Smooth muscle cell (in vitro differentiated cells): Measurements from ENCODE around the gene ATAD3B. TPM values are rescaled to one million over a fixed set of nuclear protein-coding genes. Genes with fewer than 3 reads are reported as not detected.
"Not testable (repeated sequence)": the region's sequence is repeated elsewhere in the genome, so short reads cannot be mapped to it uniquely, and the experiment has no call there.

Experiments
- DNase-seq: peaks from one replicate; lab custom pipeline; 2025; ENCODE audit not compliant: unreplicated experiment; lab: John Stamatoyannopoulos, UW
- H2AFZ ChIP-seq: fragments of 200-600 bp; sonication (generic); 2 replicates; pipeline ENCODE4 v1.6.0; 2016; ENCODE audit warnings: antibody characterized with exemption, low read depth, mild to moderate bottlenecking
- H3F3A ChIP-seq: fragments of 200-600 bp; sonication (generic); 2 replicates; pipeline ENCODE4 v1.6.0; 2017; ENCODE audit warnings: antibody characterized with exemption, low read depth
- H3K27ac ChIP-seq: fragments of 200-600 bp; sonication (generic); 2 replicates; pipeline ENCODE4 v1.5.1; 2016; ENCODE audit warnings: low read depth, mild to moderate bottlenecking
- H3K27me3 ChIP-seq: fragments of 200-600 bp; sonication (generic); 2 replicates; pipeline ENCODE4 v1.6.1; 2016; ENCODE audit warnings: low read depth, mild to moderate bottlenecking
- H3K36me3 ChIP-seq: fragments of 200-600 bp; sonication (generic); 2 replicates; pipeline ENCODE4 v1.5.1; 2016; ENCODE audit warnings: low read depth
- H3K4me1 ChIP-seq: fragments of 200-600 bp; sonication (generic); 2 replicates; pipeline ENCODE4 v1.5.1; 2016; ENCODE audit warnings: low read depth
- H3K4me2 ChIP-seq: fragments of 200-600 bp; sonication (generic); 2 replicates; pipeline ENCODE4 v1.6.0; 2016; ENCODE audit warnings: mild to moderate bottlenecking
- H3K4me3 ChIP-seq: fragments of 200-600 bp; sonication (generic); 2 replicates; pipeline ENCODE4 v1.5.1; 2016; ENCODE audit warnings: mild to moderate bottlenecking
- H3K79me2 ChIP-seq: fragments of 200-600 bp; sonication (generic); 2 replicates; pipeline ENCODE4 v1.6.0; 2016; ENCODE audit warnings: low read depth, mild to moderate bottlenecking
- H3K9ac ChIP-seq: fragments of 200-600 bp; sonication (generic); 2 replicates; pipeline ENCODE4 v1.6.0; 2016; ENCODE audit warnings: low read depth
- H3K9me3 ChIP-seq: fragments of 200-600 bp; sonication (generic); replicated peaks from 2 replicates; pipeline ENCODE4 v1.5.1; 2016; ENCODE audit warnings: low read depth
- H4K20me1 ChIP-seq: fragments of 200-600 bp; sonication (generic); 2 replicates; pipeline ENCODE4 v1.6.0; 2016; ENCODE audit warnings: low read depth
- WGBS: methylation state at CpG from one replicate; pipeline ENCODE4 v1.1.7; 2016; ENCODE audit warnings: low lambda C conversion rate; 5-methylcytosine and 5-hydroxymethylcytosine counted together
- polyA plus RNA-seq: library from polyadenylated mRNA; unstranded; fragments of >200 nt; fragmentation: Nextera tagmentation; extraction: Ambion mirVana; gene quantifications from 2 replicates; pipeline ENCODE4 v1.2.1, GENCODE V29; 2016
- total RNA-seq: library from RNA; depleted of rRNA; stranded (reverse); fragments of >200 nt; gene quantifications from 2 replicates; pipeline ENCODE4 v1.2.3, GENCODE V29; 2014
- TF ChIP-seq, protein P1 (sequence below): fragments of 200-600 bp; sonication (generic); IDR thresholded peaks from 2 replicates; pipeline ENCODE4 v1.5.1; 2017; ENCODE audit warnings: borderline replicate concordance, mild to moderate bottlenecking, antibody characterized with exemption; ENCODE audit not compliant: insufficient read depth, poor library complexity, severe bottlenecking

Gene ATAD3B
- total and polyA plus RNA-seq, 2 experiments from 2014 or later = 8.6 to 20.2 TPM

DNA sequence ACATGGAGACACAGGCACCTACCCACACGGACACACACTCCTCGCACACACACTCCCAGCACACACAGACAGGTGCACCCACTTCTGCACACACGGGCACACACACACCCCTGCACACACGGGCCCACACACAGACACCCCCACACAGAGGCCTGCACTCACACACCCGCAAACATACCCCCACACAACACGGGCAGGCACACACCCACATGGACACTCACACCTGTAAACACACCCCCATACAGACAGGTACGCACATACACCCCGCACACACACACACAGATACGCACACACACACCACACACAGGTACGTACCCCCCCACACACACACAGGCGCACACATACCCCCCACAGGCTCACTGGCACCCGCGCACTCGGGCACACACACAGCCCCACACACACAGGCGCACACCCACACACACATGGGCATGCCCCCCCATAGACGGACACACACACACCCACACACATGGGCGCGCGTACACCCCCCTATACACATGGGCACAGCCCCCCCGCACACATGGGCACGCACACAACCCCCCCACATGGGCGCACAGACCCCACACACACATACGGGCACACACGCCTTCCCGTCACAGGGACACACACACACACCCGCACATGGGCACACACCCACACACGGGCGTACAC lies 46.5 kb downstream of the ATAD3B start:
- no peak overlapping the region for H3K4me2 ChIP-seq
- DNase-seq = no peak
- 97% methylated on average over 25 of the region's 28 CpGs for WGBS
- no peaks in the 10 kb centered on the region for H3F3A ChIP-seq
- no peak overlapping the region for H3K27ac ChIP-seq
- no peaks in the 10 kb centered on the region for H3K36me3 ChIP-seq
- TF ChIP-seq, protein P1, sequence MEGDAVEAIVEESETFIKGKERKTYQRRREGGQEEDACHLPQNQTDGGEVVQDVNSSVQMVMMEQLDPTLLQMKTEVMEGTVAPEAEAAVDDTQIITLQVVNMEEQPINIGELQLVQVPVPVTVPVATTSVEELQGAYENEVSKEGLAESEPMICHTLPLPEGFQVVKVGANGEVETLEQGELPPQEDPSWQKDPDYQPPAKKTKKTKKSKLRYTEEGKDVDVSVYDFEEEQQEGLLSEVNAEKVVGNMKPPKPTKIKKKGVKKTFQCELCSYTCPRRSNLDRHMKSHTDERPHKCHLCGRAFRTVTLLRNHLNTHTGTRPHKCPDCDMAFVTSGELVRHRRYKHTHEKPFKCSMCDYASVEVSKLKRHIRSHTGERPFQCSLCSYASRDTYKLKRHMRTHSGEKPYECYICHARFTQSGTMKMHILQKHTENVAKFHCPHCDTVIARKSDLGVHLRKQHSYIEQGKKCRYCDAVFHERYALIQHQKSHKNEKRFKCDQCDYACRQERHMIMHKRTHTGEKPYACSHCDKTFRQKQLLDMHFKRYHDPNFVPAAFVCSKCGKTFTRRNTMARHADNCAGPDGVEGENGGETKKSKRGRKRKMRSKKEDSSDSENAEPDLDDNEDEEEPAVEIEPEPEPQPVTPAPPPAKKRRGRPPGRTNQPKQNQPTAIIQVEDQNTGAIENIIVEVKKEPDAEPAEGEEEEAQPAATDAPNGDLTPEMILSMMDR = no peak
- H3K4me1 ChIP-seq = no peaks in the 10 kb centered on the region
- no peak overlapping the region for H2AFZ ChIP-seq
- no peaks in the 10 kb centered on the region for H4K20me1 ChIP-seq
- no peak overlapping the region for H3K4me3 ChIP-seq
- no peak overlapping the region for H3K9ac ChIP-seq
- H3K79me2 ChIP-seq = peaks cover 17% of the 10 kb centered on the region
- H3K9me3 ChIP-seq = no peaks in the 10 kb centered on the region
- no peaks in the 10 kb centered on the region for H3K27me3 ChIP-seq

DNA sequence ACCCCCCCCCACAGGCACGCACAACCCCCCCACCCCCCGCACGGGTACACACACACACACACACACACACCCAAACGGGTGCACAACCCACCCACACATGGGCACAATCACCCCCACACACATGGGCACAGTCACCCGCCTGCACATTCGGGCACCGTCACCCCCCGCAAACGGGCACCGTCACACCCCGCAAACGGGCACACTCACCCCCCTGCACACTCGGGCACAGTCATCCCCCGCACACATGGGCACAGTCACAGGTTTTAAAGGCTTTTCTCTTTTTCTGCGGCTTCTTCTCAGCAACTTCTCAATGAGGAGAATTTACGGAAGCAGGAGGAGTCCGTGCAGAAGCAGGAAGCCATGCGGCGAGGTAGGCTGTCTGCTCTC lies 47.0 kb downstream of the ATAD3B start:
- H4K20me1 ChIP-seq, H3K4me3 ChIP-seq, H3K4me1 ChIP-seq, H3F3A ChIP-seq, H3K9me3 ChIP-seq, DNase-seq, H3K27me3 ChIP-seq, H2AFZ ChIP-seq, H3K27ac ChIP-seq, H3K4me2 ChIP-seq, H3K9ac ChIP-seq, H3K36me3 ChIP-seq: not testable (repeated sequence)
- H3K79me2 ChIP-seq = peaks cover 15% of the 10 kb centered on the region
- WGBS = 96% methylated on average over 16 of the region's 19 CpGs

DNA sequence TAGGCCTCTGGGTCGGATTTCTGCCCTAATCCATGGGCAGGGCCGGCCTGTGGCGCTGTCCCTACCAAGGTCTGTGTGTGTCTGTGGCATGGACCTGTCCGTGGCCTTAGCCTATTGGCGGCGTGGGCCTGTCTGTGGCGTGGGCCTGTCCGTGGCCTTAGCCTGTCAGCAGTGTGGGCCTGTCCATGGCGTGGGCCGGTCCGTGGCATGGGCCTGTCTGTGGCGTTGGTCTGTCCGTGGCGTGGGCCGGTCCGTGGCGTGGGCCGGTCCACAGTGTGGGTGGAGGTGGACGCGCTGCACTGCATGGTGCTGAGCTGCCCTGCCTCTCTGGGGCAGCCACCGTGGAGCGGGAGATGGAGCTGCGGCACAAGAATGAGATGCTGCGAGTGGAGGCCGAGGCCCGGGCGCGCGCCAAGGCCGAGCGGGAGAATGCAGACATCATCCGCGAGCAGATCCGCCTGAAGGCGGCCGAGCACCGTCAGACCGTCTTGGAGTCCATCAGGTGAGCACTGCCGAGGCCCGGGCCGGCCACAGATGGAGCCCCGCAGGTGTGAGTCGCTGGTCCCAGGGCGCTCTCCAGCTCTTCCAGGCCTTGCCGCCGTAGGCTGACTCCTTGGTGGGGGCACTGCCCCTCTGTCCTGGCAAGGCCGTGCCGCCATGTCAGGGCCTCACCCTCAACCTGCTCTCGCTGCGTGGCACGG lies 48.4 kb downstream of the ATAD3B start:
- not testable (repeated sequence) for H3K9ac ChIP-seq, H3K4me3 ChIP-seq, H3F3A ChIP-seq, H2AFZ ChIP-seq, H3K4me2 ChIP-seq, H3K79me2 ChIP-seq, H3K27me3 ChIP-seq, H4K20me1 ChIP-seq, H3K4me1 ChIP-seq, DNase-seq, H3K27ac ChIP-seq, H3K36me3 ChIP-seq, H3K9me3 ChIP-seq
- WGBS = 98% methylated on average over 51 of the region's 51 CpGs

DNA sequence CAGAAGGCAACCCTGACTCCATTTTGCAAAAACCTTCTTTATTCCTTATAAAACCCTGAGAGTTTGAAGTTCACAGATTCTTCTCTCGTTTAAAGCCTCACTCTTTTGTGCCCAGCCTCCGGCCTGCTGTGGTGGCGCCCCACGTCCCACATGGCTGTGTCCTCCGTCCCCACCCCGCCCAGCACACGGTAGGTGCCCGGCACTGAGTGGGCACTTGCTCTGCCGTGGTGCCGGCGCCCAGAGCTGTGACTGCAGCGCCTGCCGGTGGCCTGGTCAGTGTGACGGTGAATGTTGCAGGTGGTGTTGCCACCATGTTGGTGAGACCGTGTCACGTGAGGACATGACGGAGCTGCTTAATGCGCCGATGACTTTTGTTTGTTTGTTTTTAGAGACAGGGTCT lies 49.8 kb downstream of the ATAD3B start:
- no peaks in the 10 kb centered on the region for H3K4me1 ChIP-seq
- no peaks in the 10 kb centered on the region for H3F3A ChIP-seq
- no peak overlapping the region for H2AFZ ChIP-seq
- H3K79me2 ChIP-seq = no peaks in the 10 kb centered on the region
- H3K27ac ChIP-seq = no peak overlapping the region
- no peaks in the 10 kb centered on the region for H4K20me1 ChIP-seq
- WGBS = 96% methylated on average over 19 of the region's 19 CpGs
- TF ChIP-seq, protein P1 = no peak
- no peaks in the 10 kb centered on the region for H3K9me3 ChIP-seq
- no peaks in the 10 kb centered on the region for H3K36me3 ChIP-seq
- no peak for DNase-seq
- no peaks in the 10 kb centered on the region for H3K27me3 ChIP-seq
- H3K9ac ChIP-seq = no peak overlapping the region
- no peak overlapping the region for H3K4me2 ChIP-seq
- no peak overlapping the region for H3K4me3 ChIP-seq

DNA sequence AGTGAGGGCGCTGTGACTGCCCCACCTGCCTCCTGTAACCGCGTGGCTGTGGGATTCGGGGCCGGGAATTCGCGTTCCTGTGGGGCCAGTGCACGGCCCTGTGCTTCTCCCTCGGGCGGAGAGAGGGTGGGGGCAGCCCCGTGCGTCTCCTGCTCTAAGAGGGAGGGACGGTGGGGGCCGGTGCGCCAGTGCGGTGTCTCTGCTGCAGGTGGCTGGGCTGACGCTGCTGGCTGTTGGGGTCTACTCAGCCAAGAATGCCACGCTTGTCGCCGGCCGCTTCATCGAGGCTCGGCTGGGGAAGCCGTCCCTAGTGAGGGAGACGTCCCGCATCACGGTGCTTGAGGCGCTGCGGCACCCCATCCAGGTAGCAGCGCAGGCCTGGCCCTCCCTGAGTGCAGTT lies 51.0 kb downstream of the ATAD3B start:
- H2AFZ ChIP-seq, H3F3A ChIP-seq, H3K27ac ChIP-seq, H3K4me3 ChIP-seq, H3K4me1 ChIP-seq, H3K9me3 ChIP-seq, H3K4me2 ChIP-seq, H3K9ac ChIP-seq, H3K27me3 ChIP-seq, H4K20me1 ChIP-seq, DNase-seq, H3K36me3 ChIP-seq, H3K79me2 ChIP-seq: not testable (repeated sequence)
- 98% methylated on average over 29 of the region's 30 CpGs for WGBS

DNA sequence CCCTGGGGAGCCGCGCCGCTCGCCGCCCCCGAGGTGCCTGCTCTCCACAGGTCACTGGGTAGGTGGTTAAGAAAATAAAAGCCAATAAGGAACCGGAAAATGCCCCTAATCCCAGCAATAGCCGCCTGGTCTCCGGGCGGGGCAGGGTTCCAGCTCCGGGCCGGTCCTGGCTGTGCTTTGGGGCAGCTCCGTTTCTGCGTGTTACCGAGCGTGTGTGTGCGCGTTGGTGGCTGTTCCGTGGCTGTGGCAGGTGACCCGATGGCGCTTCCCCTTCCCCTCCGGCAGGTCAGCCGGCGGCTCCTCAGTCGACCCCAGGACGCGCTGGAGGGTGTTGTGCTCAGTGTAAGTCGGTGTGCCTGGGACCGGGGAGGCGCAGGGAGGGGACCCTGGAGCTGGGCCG lies 51.7 kb downstream of the ATAD3B start:
- not testable (repeated sequence) for H3K4me1 ChIP-seq, H3K4me3 ChIP-seq, H3K79me2 ChIP-seq, H3K4me2 ChIP-seq, H3K27me3 ChIP-seq, H3F3A ChIP-seq, H3K36me3 ChIP-seq, H4K20me1 ChIP-seq, H2AFZ ChIP-seq, H3K9ac ChIP-seq, H3K9me3 ChIP-seq, DNase-seq, H3K27ac ChIP-seq
- WGBS = 99% methylated on average over 31 of the region's 31 CpGs

DNA sequence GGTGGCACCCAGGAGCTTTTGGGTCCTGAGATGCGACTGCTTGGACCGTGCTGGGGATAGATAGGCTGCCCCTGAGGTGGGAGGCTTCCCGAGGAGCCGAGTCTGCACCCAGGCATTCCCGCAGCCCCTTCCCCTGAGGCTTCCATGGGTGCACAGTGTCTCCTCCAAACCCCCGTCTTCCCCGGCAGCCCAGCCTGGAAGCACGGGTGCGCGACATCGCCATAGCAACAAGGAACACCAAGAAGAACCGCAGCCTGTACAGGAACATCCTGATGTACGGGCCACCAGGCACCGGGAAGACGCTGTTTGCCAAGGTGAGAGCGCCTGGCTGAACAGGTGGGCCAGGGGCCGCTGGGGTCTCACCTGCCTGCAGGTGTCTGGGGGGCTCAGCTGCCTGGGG lies 52.1 kb downstream of the ATAD3B start:
- not testable (repeated sequence) for H2AFZ ChIP-seq, H3K9me3 ChIP-seq, H3F3A ChIP-seq, H3K9ac ChIP-seq, DNase-seq, H3K4me3 ChIP-seq, H3K4me1 ChIP-seq, H3K4me2 ChIP-seq, H3K79me2 ChIP-seq, H4K20me1 ChIP-seq, H3K27me3 ChIP-seq, H3K36me3 ChIP-seq, H3K27ac ChIP-seq
- 96% methylated on average over 17 of the region's 17 CpGs for WGBS
